Measurements from ENCODE around the gene ZNF837. TPM values are rescaled to one million over a fixed set of nuclear protein-coding genes. Genes with fewer than 3 reads are reported as not detected.

Gene ZNF837
- total and polyA plus RNA-seq, 2 of the 4 experiments (the other 2 are of a cell fraction): 0.54 to 1.2 TPM

- intact Hi-C loops (cut with micrococcal nuclease): no loop called here
- Histone ChIP-seq H2BK5ac (ENCODE audit: low read depth, low read length, poor library complexity, severe bottlenecking) (peak within 1 kb of the TSS; percentile 80), H3K4me1 (ENCODE audit: control insufficient read depth, insufficient read depth, low read length) (peaks cover 3% of the 10 kb centered on the region), H3K4me2 (ENCODE audit: low read depth, low read length) (peak within 1 kb of the TSS; percentile 83), H2AFZ (replicated peaks; ENCODE audit: low read length, poor library complexity) (peak within 1 kb of the TSS; percentile 100), H3K36me3 (ENCODE audit: control insufficient read depth, insufficient read depth, low read length) (no peaks in the 10 kb centered on the region), H3K18ac (ENCODE audit: low read depth, low read length) (peak within 1 kb of the TSS; percentile 55), H4K20me1 (ENCODE audit: insufficient read depth, low read length) (no peaks in the 10 kb centered on the region), H2AK9ac (replicated peaks; ENCODE audit: low read depth, low read length, poor library complexity) (peak within 1 kb of the TSS; percentile 99), H3K9ac (ENCODE audit: low read depth, low read length) (peak within 1 kb of the TSS; percentile 88), H3K4ac (ENCODE audit: low read depth, low read length) (peak within 1 kb of the TSS; percentile 91), H4K5ac (ENCODE audit: low read depth, low read length) (peak within 1 kb of the TSS; percentile 93), H3K27ac (ENCODE audit: insufficient read depth, low read length) (peak within 1 kb of the TSS; percentile 88), H4K8ac (ENCODE audit: low read depth in 2 of 2, low read length in 2 of 2) (peak within 1 kb of the TSS; percentile 99), H3K14ac (replicated peaks; ENCODE audit: low read depth, low read length) (peak within 1 kb of the TSS; percentile 99), H4K91ac (ENCODE audit: insufficient read depth, low read depth, low read length) (peak within 1 kb of the TSS; percentile 95), H3K56ac (ENCODE audit: extremely low read depth, insufficient read depth, low read length) (peak within 1 kb of the TSS; percentile 94), H3K9me3 (ENCODE audit: control insufficient read depth, insufficient read depth, low read length) (no peaks in the 10 kb centered on the region; the same call in 1 of the 2 replicates), H2AK5ac (ENCODE audit: low read depth, low read length) (peak within 1 kb of the TSS; percentile 95), H3K9me1 (ENCODE audit: insufficient read depth, low read length) (peaks cover 3% of the 10 kb centered on the region; the same call in 1 of the 2 replicates), H2BK120ac (ENCODE audit: low read depth, low read length) (peak within 1 kb of the TSS; percentile 78), H3K4me3 (ENCODE audit: insufficient read depth, low read depth, low read length) (peak within 1 kb of the TSS; percentile 59), H3K79me1 (ENCODE audit: low read depth in 1 of 2, low read length in 2 of 2) (peaks cover 0 to 3% of the 10 kb centered on the region in 2 experiments; a peak in 2 of 4 replicates), H3K27me3 (ENCODE audit: control insufficient read depth, insufficient read depth, low read length) (peaks cover 2% of the 10 kb centered on the region; the same call in 1 of the 2 replicates), H3K23ac (ENCODE audit: low read depth, low read length) (peak within 1 kb of the TSS; percentile 87), H2BK20ac (ENCODE audit: low read depth, low read length) (no peak within 1 kb of the TSS), H2BK15ac (ENCODE audit: low read depth, low read length) (no peak within 1 kb of the TSS; the same call in 2 of the 3 replicates)
- in situ Hi-C loops (cut with MboI; ENCODE audit: low sequenced_read_pairs): no loop called here
- 1% methylated on average over 37 of the region's 74 CpGs; no CpG with 5 or more reads in 1 of the 2 experiments for WGBS, 2 experiments (ENCODE audit: extremely low coverage in 2 of 2, insufficient read length in 1 of 2)
- ATAC-seq (ENCODE audit: low read depth) (peak; percentile 95), DNase-seq (peak; percentile 93)
- dilution Hi-C loops (cut with HindIII; ENCODE audit: low sequenced_read_pairs, unreplicated experiment): no loop called here
- ChIA-PET CTCF (interaction anchor here (0.6 kb wide), 1 partner anchor 35 kb away, joined by 3 read pairs; no protein-coding TSS in a partner anchor), POLR2A (ENCODE audit: unreplicated experiment) (interaction anchor here (0.9 to 1.3 kb wide), 3 partner anchors 12 to 18 kb away, joined by 3 to 5 read pairs (median 4); no protein-coding TSS in a partner anchor)
- BruUV-seq (replicated peaks): no TSS peak
- TF ChIP-seq, protein P1, sequence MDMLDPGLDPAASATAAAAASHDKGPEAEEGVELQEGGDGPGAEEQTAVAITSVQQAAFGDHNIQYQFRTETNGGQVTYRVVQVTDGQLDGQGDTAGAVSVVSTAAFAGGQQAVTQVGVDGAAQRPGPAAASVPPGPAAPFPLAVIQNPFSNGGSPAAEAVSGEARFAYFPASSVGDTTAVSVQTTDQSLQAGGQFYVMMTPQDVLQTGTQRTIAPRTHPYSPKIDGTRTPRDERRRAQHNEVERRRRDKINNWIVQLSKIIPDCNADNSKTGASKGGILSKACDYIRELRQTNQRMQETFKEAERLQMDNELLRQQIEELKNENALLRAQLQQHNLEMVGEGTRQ (IDR thresholded peaks at IDR 0.05; ENCODE audit: low read depth, low read length): no peak
- TF ChIP-seq CHD1 (IDR thresholded peaks at IDR 0.05; ENCODE audit: low read depth, low read length) (no peak), CEBPB (IDR thresholded peaks at IDR 0.05; ENCODE audit: low read depth, low read length) (no peak), MXI1 (IDR thresholded peaks at IDR 0.05; ENCODE audit: borderline replicate concordance, low read depth, low read length) (peak; percentile 96), BHLHE40 (IDR thresholded peaks at IDR 0.05; ENCODE audit: low read depth, low read length) (peak; percentile 87), MAZ (IDR thresholded peaks at IDR 0.05; ENCODE audit: borderline replicate concordance, low read depth, low read length) (peak; percentile 49; the same call in 1 of the 2 replicates), ELK1 (IDR thresholded peaks at IDR 0.05; ENCODE audit: borderline replicate concordance, low read depth, low read length) (no peak), CTCF (conservative IDR thresholded peaks at IDR 0.05; ENCODE audit: low read depth, low read length) (0 out of 2 replicates have a peak, but pooled peaks have one; percentile 13), NFE2L2 (IDR thresholded peaks at IDR 0.05; ENCODE audit: low read depth, low read length) (no peak), RAD21 (IDR thresholded peaks at IDR 0.05; ENCODE audit: low read length) (peak; percentile 2; the same call in 1 of the 2 replicates), FOS (IDR thresholded peaks at IDR 0.05; ENCODE audit: low read depth, low read length) (no peak), RCOR1 (IDR thresholded peaks at IDR 0.05; ENCODE audit: insufficient replicate concordance, low read length) (no peak), POLR2A (IDR thresholded peaks at IDR 0.05; ENCODE audit: low read depth, low read length) (peak; percentile 68; the same call in 1 of the 2 replicates), RFX5 (IDR thresholded peaks at IDR 0.05; ENCODE audit: low read depth, low read length) (no peak)
Observed at GRCh38 chr19:58362272-58362994, 18.4 kb downstream of the ZNF837 start, which contains the start of gene ZNF497. Gene ZNF497 (minus strand): TSS chr19:58362751. CDS start chr19:58357635, 5,116 bp downstream.

All from IMR-90 (cell line).